Forelimb muscle (tissue), 1 donor: Measurements from ENCODE around the gene RBCK1. TPM values are rescaled to one million over a fixed set of nuclear protein-coding genes. Genes with fewer than 3 reads are reported as not detected.
"Not testable (repeated sequence)": the region's sequence is repeated elsewhere in the genome, so short reads cannot be mapped to it uniquely, and the experiment has no call there.

Source experiments
- DNase-seq: peaks from one replicate; pipeline ENCODE4 v3.0.0-alpha.2; 2013; ENCODE audit warnings: low read depth
- polyA plus RNA-seq: library from polyadenylated mRNA; unstranded; fragments of 120-200 nt; gene quantifications from one replicate; pipeline ENCODE4 v1.2.1, GENCODE V29; 2013; ENCODE audit not compliant: insufficient read length

RBCK1 gene
- polyA plus RNA-seq, 1 donor: 48.3 TPM

DNA sequence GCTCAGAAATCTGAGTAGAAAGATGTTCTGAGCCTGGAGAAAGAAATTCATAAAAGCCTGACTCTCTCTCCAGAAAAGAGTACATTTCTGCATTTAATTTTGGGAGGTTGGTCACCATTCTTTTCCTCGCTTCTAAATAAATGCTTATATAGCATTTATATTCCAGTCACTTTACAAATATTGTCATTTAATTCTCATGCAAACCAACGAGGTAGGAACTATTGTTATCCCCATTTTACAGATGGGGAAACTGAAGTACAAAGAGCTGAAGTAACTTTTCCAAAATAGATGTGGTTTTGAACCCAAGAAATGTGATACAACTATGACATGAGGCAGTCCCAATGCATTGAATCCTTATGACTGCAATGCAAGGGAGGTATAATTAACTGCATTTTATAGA is 32.0 kb upstream of the RBCK1 start:
- no peak for DNase-seq

- no peak for DNase-seq
Observed at GRCh38 chr20:376750-377149, 31.3 kb upstream of the RBCK1 start.

- not testable (repeated sequence) for DNase-seq
Observed at GRCh38 chr20:377578-377977, 30.5 kb upstream of the RBCK1 start.

- DNase-seq: no peak
Observed at GRCh38 chr20:378961-379336, 29.1 kb upstream of the RBCK1 start.

GRCh38 chr20:380763-381580 is 27.1 kb upstream of the RBCK1 start:
- DNase-seq: no peak

GRCh38 chr20:381581-382290 is 26.4 kb upstream of the RBCK1 start:
- no peak for DNase-seq

DNA sequence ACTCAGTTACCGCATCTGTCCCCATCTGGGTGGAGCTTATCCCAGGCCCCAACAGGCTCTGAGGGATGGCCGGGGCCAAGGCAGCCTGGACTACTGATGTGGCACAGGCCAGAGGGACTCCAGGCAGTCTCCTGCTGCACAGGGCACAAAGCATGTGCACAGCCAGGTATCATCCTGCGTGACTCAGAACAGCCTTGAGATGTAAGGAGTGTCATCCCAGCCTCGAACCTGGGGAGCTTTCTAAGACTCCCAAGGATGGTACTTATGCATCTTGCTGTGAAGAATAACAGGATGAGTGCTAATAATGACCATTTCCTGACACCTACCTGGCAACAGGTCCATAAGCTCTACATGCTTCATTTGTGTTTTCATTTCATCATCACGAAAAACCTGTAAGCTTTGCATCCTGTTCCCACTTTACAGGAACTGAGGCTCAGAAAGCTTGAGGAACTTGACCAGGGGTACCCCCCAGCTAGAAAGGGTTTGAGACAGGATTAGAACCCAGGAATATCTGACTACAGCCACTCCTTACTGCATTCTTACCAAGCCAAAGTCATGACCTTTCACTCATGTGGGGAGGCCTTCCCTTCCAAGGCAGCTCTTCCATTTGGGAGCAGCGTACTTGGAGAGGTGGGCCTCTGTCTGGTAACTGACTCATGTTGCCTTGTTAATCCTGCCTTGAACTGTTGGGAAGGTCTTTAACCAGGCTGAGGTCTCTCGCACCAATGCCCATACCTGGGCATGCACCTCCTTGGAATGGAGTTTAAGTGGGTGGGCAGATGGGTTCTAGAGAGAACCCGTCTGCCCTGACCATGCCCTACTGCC is 25.6 kb upstream of the RBCK1 start:
- DNase-seq: no peak

DNA sequence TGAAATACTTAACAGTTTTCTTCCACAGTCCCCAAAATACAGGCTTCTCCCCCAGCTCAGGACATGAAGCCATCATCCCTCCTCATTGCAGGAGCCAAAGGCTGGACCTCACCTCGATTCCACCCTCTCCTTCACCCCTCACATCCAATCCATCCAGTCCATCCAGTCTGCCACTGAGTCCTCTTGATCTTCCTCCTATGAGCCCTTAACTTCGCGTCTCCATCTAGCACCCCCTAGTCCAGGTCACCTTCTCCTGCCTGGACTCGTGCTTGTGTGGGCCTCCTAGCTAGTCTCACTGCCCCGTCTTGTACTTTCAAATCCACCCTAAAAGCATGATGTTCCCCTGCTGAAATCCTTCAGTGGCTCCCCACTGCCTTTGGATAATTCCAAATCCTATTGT is 24.2 kb upstream of the RBCK1 start:
- no peak for DNase-seq

DNA sequence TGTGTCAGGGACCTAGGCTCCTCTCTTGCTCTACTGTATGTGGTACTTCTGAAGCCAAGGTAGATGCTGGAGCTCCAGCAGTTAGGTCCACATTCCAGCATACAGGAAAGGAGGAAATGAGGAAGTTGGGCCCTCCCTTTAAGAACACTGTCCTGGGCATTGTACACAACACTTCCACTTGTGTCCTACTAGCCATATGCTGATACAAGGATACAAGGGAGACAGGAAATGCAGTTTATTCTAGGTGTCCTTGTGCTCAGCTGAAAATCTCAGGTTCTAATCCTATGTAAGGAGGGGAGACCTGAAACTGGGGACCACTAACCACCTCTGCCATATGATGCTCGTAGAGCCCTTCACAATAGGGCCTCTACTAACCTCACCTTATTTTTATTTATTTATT is 23.4 kb upstream of the RBCK1 start:
- DNase-seq: no peak

DNA sequence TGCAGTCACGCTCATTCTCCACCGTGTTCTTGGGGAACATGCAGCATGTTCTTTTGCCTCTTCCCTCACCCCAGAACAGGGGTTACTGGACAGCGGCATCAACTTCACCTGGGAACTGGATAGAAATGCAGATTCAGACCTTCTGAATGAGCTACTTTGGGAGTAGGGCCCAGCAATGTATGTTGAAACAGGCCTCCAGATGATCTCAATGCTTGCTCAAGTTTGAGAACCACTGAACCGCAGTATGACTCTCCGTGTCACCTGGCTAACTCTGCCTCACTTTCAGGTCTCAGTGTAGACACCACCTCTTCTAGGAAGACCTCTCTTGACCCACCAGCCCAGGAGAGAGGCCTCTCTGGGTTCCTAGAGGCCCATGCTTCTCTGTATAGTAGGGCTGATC is 22.7 kb upstream of the RBCK1 start:
- DNase-seq: no peak

- DNase-seq: not testable (repeated sequence)
Observed at GRCh38 chr20:386634-387033, 21.5 kb upstream of the RBCK1 start.

DNA sequence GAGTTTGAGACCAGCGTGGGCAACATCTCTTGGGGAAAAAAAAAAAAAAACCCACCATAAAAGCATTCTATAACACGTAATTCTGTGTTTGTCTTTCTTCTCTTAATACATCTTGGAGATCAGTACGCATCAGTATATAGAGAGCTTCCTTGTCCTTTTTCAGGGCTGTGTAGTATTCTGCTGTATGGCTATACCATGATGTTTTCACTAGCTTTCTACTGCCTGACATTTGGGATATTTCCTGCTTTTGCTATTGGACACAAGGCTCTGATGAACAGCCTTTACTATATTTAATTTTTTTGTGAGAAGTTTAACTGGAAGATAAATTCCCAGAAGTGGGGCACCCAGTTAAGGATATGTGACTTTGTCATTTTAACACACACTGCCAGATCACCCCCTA is 20.6 kb upstream of the RBCK1 start:
- no peak for DNase-seq

DNA sequence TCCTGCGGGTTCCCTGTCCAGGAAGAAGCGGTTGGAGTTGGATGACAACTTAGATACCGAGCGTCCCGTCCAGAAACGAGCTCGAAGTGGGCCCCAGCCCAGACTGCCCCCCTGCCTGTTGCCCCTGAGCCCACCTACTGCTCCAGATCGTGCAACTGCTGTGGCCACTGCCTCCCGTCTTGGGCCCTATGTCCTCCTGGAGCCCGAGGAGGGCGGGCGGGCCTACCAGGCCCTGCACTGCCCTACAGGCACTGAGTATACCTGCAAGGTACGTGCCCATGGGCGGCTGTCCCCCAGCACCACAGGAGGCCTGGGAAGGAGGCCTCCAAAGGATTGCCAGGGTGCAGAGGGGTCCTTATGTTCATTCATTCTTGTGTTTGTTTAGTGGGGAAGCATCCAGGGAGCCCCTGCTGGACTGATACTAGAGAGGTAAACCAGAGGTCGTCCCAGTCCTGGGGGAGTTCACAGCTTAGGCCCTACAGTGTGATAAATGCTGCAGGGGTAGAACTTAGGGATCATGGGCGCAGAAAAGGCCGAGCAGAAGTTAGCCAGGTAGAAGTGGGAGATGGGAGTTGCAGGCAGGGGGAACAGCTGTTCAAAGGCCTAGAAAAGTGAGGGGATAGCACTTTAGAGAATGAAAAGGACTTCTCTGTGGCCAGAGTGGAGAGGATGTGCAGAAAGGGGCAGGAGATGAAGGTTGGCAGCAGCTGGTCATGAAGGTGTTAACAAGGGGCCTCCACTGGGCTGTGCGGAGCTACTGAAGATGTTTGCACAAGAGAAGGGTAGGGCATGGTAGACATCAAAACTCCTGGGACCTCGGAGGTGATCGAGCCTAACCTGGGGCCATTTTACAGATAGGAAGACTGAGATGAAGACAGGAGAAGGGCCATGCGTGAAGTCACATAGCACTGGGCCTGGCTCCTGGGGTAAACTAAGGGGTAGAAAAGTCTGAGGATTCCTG is 19.8 kb upstream of the RBCK1 start:
- no peak for DNase-seq

GRCh38 chr20:389220-389619 is 18.9 kb upstream of the RBCK1 start:
- DNase-seq: no peak

- no peak for DNase-seq
Observed at GRCh38 chr20:391041-391711, 16.9 kb upstream of the RBCK1 start.

GRCh38 chr20:393296-393695 is 14.8 kb upstream of the RBCK1 start:
- not testable (repeated sequence) for DNase-seq

DNA sequence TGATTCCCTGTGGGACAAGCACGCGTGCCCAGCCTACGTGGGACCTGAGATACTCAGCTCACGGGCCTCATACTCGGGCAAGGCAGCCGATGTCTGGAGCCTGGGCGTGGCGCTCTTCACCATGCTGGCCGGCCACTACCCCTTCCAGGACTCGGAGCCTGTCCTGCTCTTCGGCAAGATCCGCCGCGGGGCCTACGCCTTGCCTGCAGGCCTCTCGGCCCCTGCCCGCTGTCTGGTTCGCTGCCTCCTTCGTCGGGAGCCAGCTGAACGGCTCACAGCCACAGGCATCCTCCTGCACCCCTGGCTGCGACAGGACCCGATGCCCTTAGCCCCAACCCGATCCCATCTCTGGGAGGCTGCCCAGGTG is 11.9 kb upstream of the RBCK1 start:
- DNase-seq: no peak

DNA sequence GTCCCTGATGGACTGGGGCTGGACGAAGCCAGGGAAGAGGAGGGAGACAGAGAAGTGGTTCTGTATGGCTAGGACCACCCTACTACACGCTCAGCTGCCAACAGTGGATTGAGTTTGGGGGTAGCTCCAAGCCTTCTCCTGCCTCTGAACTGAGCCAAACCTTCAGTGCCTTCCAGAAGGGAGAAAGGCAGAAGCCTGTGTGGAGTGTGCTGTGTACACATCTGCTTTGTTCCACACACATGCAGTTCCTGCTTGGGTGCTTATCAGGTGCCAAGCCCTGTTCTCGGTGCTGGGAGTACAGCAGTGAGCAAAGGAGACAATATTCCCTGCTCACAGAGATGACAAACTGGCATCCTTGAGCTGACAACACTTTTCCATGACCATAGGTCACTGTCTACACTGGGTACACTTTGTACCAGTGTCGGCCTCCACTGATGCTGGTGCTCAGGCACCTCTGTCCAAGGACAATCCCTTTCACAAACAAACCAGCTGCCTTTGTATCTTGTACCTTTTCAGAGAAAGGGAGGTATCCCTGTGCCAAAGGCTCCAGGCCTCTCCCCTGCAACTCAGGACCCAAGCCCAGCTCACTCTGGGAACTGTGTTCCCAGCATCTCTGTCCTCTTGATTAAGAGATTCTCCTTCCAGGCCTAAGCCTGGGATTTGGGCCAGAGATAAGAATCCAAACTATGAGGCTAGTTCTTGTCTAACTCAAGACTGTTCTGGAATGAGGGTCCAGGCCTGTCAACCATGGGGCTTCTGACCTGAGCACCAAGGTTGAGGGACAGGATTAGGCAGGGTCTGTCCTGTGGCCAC is 11.3 kb upstream of the RBCK1 start:
- no peak for DNase-seq

- DNase-seq: no peak
Observed at GRCh38 chr20:397432-398237, 10.5 kb upstream of the RBCK1 start.
